ENCODE results near the gene LRRC41. TPM values are rescaled to one million over a fixed set of nuclear protein-coding genes. Genes with fewer than 3 reads are reported as not detected.

Gene LRRC41, protein sequence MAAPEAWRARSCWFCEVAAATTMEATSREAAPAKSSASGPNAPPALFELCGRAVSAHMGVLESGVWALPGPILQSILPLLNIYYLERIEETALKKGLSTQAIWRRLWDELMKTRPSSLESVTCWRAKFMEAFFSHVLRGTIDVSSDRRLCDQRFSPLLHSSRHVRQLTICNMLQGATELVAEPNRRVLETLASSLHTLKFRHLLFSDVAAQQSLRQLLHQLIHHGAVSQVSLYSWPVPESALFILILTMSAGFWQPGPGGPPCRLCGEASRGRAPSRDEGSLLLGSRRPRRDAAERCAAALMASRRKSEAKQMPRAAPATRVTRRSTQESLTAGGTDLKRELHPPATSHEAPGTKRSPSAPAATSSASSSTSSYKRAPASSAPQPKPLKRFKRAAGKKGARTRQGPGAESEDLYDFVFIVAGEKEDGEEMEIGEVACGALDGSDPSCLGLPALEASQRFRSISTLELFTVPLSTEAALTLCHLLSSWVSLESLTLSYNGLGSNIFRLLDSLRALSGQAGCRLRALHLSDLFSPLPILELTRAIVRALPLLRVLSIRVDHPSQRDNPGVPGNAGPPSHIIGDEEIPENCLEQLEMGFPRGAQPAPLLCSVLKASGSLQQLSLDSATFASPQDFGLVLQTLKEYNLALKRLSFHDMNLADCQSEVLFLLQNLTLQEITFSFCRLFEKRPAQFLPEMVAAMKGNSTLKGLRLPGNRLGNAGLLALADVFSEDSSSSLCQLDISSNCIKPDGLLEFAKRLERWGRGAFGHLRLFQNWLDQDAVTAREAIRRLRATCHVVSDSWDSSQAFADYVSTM
- total RNA-seq, result 10 to 100 TPM; 49.7 to 97.4 (median 52.8) TPM

- H3K27me3 ChIP-seq, result no peaks in the 10 kb centered on the region
- H3K36me3 ChIP-seq, result no peaks in the 10 kb centered on the region
- WGBS, 2 donors, result 0% methylated on average over 11 to 34 of the region's 61 CpGs
- peak; percentile 96 to 98 for ATAC-seq (ENCODE audit: low FRiP score in 2 of 2)
- peak within 1 kb of the TSS; percentile 95 to 99 (median 98) for H3K27ac ChIP-seq
- no peaks in the 10 kb centered on the region for H3K9me3 ChIP-seq
- H3K4me1 ChIP-seq, result peaks cover 32 to 50% (median 37%) of the 10 kb centered on the region in 4 donors
- DNase-seq, result peak; percentile 97 to 98
- TF ChIP-seq, protein P1, sequence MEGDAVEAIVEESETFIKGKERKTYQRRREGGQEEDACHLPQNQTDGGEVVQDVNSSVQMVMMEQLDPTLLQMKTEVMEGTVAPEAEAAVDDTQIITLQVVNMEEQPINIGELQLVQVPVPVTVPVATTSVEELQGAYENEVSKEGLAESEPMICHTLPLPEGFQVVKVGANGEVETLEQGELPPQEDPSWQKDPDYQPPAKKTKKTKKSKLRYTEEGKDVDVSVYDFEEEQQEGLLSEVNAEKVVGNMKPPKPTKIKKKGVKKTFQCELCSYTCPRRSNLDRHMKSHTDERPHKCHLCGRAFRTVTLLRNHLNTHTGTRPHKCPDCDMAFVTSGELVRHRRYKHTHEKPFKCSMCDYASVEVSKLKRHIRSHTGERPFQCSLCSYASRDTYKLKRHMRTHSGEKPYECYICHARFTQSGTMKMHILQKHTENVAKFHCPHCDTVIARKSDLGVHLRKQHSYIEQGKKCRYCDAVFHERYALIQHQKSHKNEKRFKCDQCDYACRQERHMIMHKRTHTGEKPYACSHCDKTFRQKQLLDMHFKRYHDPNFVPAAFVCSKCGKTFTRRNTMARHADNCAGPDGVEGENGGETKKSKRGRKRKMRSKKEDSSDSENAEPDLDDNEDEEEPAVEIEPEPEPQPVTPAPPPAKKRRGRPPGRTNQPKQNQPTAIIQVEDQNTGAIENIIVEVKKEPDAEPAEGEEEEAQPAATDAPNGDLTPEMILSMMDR (IDR thresholded peaks at IDR 0.05), result no peak
- TF ChIP-seq EP300 (IDR thresholded peaks at IDR 0.05) (peak in 1 of 4 donors; percentile 83), POLR2AphosphoS5 (IDR thresholded peaks at IDR 0.05) (peak; percentile 96 to 99), POLR2A (IDR thresholded peaks at IDR 0.05) (peak in 3 of 4 donors; percentile 74 to 93 (median 89))
- peak within 1 kb of the TSS; percentile 60 to 89 (median 74) for H3K4me3 ChIP-seq
These were observed at the start of gene LRRC41, which contains the start of gene UQCRH for GRCh38 chr1:46303038-46303871. Gene LRRC41, minus strand, starts transcription at chr1:46303616. Its CDS starts 294 bp downstream, at chr1:46303322. Gene UQCRH, plus strand, starts transcription at chr1:46303698. Its CDS starts 69 bp downstream, at chr1:46303767.

DNA sequence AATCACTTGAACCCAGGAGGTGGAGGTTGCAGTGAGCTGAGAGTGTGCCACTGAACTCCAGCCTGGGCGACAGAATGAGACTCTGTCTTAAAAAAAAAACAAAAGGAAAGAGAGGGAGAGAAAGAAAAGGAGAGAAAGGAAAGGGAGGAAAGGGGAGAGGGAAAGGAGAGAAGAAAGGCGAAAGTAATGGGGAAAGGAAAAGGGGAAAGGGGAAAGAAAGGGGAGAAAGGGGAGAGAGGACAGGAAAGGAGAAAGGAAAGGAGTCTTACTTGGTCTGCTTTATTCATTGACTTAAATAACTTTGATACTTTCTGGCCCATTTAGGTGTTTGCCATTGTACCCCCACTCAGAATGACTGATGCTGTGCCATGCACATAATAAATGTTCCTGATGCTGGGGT lies 48.9 kb upstream of the LRRC41 start:
- ATAC-seq (ENCODE audit: low FRiP score in 2 of 2) (no peak), DNase-seq (no peak)
- TF ChIP-seq, protein P1 (IDR thresholded peaks at IDR 0.05), result no peak
- no peak for TF ChIP-seq POLR2AphosphoS5 (IDR thresholded peaks at IDR 0.05)
- TF ChIP-seq EP300 (IDR thresholded peaks at IDR 0.05), result no peak
- TF ChIP-seq POLR2A (IDR thresholded peaks at IDR 0.05), result no peak
- Histone ChIP-seq H3K9me3 (no peaks in the 10 kb centered on the region), H3K4me3 (no peak overlapping the region), H3K27me3 (no peaks in the 10 kb centered on the region), H3K27ac (no peak overlapping the region), H3K4me1 (peaks cover 0 to 7% (median 5%) of the 10 kb centered on the region in 4 donors), H3K36me3 (peaks cover 16 to 86% (median 55%) of the 10 kb centered on the region in 4 donors)
- 78 to 95% methylated on average over 2 of the region's 2 CpGs for WGBS, 2 donors

DNA sequence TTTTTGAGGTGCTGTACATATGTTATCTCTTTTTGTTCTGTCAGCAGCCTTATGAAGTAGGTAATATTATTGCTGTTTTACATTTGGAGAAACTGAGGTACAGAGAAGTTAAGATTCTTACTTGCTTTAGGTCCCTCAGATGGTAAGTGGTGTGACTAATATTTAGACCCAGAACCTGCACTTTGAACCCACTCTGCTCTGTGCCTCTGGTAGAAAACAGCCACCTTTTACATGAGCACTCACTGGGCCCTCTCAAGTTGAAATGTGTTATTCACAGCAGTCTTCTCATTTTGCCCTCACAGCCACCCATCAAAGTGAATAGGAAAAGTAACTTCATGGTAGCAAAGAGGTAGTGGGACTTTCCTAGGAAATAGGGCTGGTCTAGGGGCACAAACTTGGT lies 41.9 kb upstream of the LRRC41 start:
- Histone ChIP-seq H3K27ac (no peak overlapping the region), H3K27me3 (no peaks in the 10 kb centered on the region), H3K36me3 (peaks cover 4 to 61% (median 31%) of the 10 kb centered on the region in 4 donors), H3K4me1 (peaks cover 8 to 19% (median 15%) of the 10 kb centered on the region in 4 donors), H3K9me3 (no peaks in the 10 kb centered on the region), H3K4me3 (no peak overlapping the region)
- TF ChIP-seq, protein P1 (IDR thresholded peaks at IDR 0.05), result no peak
- TF ChIP-seq EP300 (IDR thresholded peaks at IDR 0.05) (no peak), POLR2AphosphoS5 (IDR thresholded peaks at IDR 0.05) (no peak), POLR2A (IDR thresholded peaks at IDR 0.05) (no peak)
- ATAC-seq (ENCODE audit: low FRiP score in 2 of 2), result no peak
- no peak for DNase-seq

DNA sequence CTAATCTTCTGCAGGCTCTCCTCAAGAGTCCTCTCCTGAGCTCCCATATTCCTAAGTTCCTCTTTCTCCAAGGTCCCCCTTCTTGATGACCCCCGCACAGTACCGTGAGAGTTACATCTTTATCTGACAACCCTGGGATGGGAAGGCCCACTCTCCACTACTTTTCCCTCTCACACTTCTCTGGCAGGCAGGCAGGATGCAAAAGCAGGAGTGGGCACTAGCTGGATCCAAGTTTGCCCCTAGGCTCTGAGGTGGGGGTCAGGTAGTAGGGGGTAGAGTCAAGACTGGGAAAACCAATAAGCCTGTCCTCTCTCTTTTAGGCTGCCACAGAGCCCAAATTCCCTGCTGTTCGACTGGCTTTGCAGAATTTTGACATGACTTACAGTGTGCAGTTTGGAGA lies 41.1 kb upstream of the LRRC41 start:
- H3K36me3 ChIP-seq, result peaks cover 2 to 53% (median 26%) of the 10 kb centered on the region in 4 donors

More for the DNA sequence above, 41.1 kb upstream of the LRRC41 start:
- no peak overlapping the region for H3K27ac ChIP-seq
- no peaks in the 10 kb centered on the region for H3K27me3 ChIP-seq
- no peak for TF ChIP-seq EP300 (IDR thresholded peaks at IDR 0.05)
- H3K4me1 ChIP-seq, result peaks cover 8 to 19% (median 16%) of the 10 kb centered on the region in 4 donors
- ATAC-seq (ENCODE audit: low FRiP score in 2 of 2), result no peak
- H3K9me3 ChIP-seq, result no peaks in the 10 kb centered on the region
- 90 to 92% methylated on average over 2 to 3 of the region's 3 CpGs for WGBS, 2 donors
- no peak overlapping the region for H3K4me3 ChIP-seq
- no peak for DNase-seq
